Thyroid gland (tissue), 4 donors: ENCODE measurements around the gene HPS5. TPM values are rescaled to one million over a fixed set of nuclear protein-coding genes. Genes with fewer than 3 reads are reported as not detected.

Experiments used
- DNase-seq, 2 donors: peaks; one replicate each; pipeline ENCODE4 v3.0.0-alpha.2; 2019
- H3K27ac ChIP-seq, 3 donors: fragments of 200-600 bp; sonication (generic); 1 replicate in 2 of 3; 2 replicates in 1 of 3; pipeline ENCODE4 v1.5.1; 2016 to 2019; ENCODE audit warnings: mild to moderate bottlenecking in 1 of 3, moderate library complexity in 1 of 3
- H3K27me3 ChIP-seq: fragments of 200-600 bp; sonication (generic); one replicate; pipeline ENCODE4 v1.5.1; 2019
- H3K36me3 ChIP-seq, 2 donors: fragments of 200-600 bp; sonication (generic); one replicate each; pipeline ENCODE4 v1.5.1; 2016 to 2019
- H3K4me1 ChIP-seq, 2 donors: fragments of 200-600 bp; sonication (generic); one replicate each; pipeline ENCODE4 v1.5.1; 2017 to 2019
- H3K4me3 ChIP-seq, 3 donors: fragments of 200-600 bp; sonication (generic); replicated peaks in 1 of 3; 1 replicate in 2 of 3; 2 replicates in 1 of 3; pipeline ENCODE4 v1.5.1; 2016; ENCODE audit warnings: mild to moderate bottlenecking in 1 of 3
- H3K9me3 ChIP-seq: fragments of 200-600 bp; sonication (generic); one replicate; pipeline ENCODE4 v1.5.1; 2017
- POLR2A ChIP-seq, 2 donors: fragments of 450-650 bp; IDR thresholded peaks; one replicate each; pipeline ENCODE4 v1.6.1; 2017; ENCODE audit warnings: antibody characterized with exemption in 2 of 2, mild to moderate bottlenecking in 2 of 2, moderate library complexity in 1 of 2
- WGBS, 2 donors: methylation state at CpG; one replicate each; pipeline ENCODE4 v1.1.5; 2017; 5-methylcytosine and 5-hydroxymethylcytosine counted together
- intact Hi-C: fragments of 100-400 bp; cut with DNase I; formaldehyde crosslinking; loops from one replicate; pipeline ENCODE4 v1.15.1; 2023
- total RNA-seq, 4 donors: library from RNA; depleted of rRNA; stranded (reverse); fragments of >200 nt; gene quantifications; one replicate each; pipeline ENCODE4 v1.2.3, GENCODE V29; 2016
- TF ChIP-seq, protein P1 (sequence below), 6 experiments: fragments of 200-600 bp in 3 of 6; fragments of 450-650 bp in 3 of 6; sonication (generic) in 3 of 6; IDR thresholded peaks; one replicate each; pipeline ENCODE4 v1.5.1; 2016 to 2019; ENCODE audit warnings: antibody characterized with exemption in 6 of 6, mild to moderate bottlenecking in 2 of 6, inconsistent platforms in 1 of 6, moderate library complexity in 1 of 6

The HPS5 gene
- total RNA-seq, 4 donors from 2014 or later = 21.0 to 26.7 (median 24.2) TPM

DNA sequence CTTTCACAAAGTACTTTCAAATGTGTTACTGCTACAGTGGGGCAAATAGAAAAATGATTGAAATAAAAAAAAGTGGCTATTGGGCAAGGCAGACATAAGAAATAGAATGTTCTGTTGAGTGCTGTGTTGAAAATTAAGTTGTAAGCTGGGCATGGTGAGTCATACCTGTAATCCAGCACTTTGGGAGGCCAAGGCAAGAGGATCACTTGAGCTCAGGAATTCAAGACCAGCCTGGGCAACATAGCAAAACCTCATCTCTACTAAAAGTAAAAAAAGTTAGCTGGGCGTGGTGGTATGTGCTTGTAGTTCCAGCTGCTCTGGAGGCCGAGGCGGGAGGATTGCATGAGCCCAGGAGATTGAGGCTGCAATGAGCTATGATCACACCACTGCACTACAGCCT, 45.5 kb upstream of the HPS5 start:
- Histone ChIP-seq H3K36me3 (peaks cover 26 to 28% of the 10 kb centered on the region in 2 donors), H3K9me3 (no peaks in the 10 kb centered on the region), H3K27ac (no peak overlapping the region), H3K4me1 (no peaks in the 10 kb centered on the region), H3K4me3 (no peak overlapping the region), H3K27me3 (no peaks in the 10 kb centered on the region)
- 98 to 100% methylated on average over 3 of the region's 3 CpGs for WGBS, 2 donors
- intact Hi-C loops = no loop called here
- TF ChIP-seq, protein P1, sequence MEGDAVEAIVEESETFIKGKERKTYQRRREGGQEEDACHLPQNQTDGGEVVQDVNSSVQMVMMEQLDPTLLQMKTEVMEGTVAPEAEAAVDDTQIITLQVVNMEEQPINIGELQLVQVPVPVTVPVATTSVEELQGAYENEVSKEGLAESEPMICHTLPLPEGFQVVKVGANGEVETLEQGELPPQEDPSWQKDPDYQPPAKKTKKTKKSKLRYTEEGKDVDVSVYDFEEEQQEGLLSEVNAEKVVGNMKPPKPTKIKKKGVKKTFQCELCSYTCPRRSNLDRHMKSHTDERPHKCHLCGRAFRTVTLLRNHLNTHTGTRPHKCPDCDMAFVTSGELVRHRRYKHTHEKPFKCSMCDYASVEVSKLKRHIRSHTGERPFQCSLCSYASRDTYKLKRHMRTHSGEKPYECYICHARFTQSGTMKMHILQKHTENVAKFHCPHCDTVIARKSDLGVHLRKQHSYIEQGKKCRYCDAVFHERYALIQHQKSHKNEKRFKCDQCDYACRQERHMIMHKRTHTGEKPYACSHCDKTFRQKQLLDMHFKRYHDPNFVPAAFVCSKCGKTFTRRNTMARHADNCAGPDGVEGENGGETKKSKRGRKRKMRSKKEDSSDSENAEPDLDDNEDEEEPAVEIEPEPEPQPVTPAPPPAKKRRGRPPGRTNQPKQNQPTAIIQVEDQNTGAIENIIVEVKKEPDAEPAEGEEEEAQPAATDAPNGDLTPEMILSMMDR (IDR thresholded peaks at IDR 0.05) = no peak
- no peak for TF ChIP-seq POLR2A (IDR thresholded peaks at IDR 0.05)
- DNase-seq = no peak

DNA sequence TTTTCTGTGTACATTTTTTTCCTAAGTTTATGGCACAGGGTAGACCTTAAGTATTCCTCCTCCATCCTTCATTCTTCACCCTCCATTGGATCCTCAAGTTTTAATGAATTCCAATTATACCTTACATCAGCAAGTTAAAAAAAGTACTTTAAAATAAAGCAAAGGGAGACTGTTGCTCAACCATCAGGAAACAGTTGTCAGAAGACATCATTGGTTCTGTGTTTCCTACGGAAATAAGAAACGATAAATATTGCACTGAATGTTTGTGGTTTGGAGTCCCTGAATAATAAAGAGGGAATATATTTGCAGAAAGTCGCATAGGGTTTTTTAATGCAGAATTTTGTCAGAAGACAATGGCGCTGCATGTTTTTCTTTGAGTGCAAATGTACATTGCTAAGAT, 44.3 kb upstream of the HPS5 start:
- Histone ChIP-seq H3K4me3 (no peak overlapping the region), H3K27ac (no peak overlapping the region), H3K36me3 (peaks cover 32 to 37% of the 10 kb centered on the region in 2 donors), H3K4me1 (no peaks in the 10 kb centered on the region), H3K9me3 (no peaks in the 10 kb centered on the region), H3K27me3 (no peaks in the 10 kb centered on the region)
- intact Hi-C loops = no loop called here
- 83 to 86% methylated on average over 4 of the region's 4 CpGs for WGBS, 2 donors
- no peak for DNase-seq
- TF ChIP-seq POLR2A (IDR thresholded peaks at IDR 0.05) = no peak
- TF ChIP-seq, protein P1 (IDR thresholded peaks at IDR 0.05) = no peak

DNA sequence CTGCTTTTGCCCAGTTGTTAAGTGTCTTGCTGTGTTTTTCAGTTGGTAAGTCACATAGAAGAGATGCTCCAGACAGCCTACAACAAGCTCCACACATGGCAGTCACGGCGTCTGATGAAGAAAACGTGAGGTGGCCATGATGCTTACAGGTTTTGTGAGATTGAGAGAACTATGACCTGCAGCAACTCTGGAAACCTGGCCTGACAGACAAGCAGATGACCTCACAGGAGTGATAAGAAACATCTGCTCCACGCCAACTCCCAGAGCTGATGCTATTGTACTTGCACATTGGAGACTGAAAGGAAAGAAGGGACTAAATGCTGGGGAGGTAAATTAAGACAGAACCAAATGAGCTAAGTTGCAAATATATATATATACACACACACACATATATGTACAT, 43.8 kb upstream of the HPS5 start:
- DNase-seq = no peak
- 93 to 95% methylated on average over 4 of the region's 4 CpGs for WGBS, 2 donors
- Histone ChIP-seq H3K27me3 (no peaks in the 10 kb centered on the region), H3K36me3 (peaks cover 37 to 43% of the 10 kb centered on the region in 2 donors), H3K4me1 (no peaks in the 10 kb centered on the region), H3K27ac (no peak overlapping the region), H3K9me3 (no peaks in the 10 kb centered on the region), H3K4me3 (no peak overlapping the region)
- no peak for TF ChIP-seq POLR2A (IDR thresholded peaks at IDR 0.05)
- TF ChIP-seq, protein P1 (IDR thresholded peaks at IDR 0.05) = no peak
- intact Hi-C loops = no loop called here

DNA sequence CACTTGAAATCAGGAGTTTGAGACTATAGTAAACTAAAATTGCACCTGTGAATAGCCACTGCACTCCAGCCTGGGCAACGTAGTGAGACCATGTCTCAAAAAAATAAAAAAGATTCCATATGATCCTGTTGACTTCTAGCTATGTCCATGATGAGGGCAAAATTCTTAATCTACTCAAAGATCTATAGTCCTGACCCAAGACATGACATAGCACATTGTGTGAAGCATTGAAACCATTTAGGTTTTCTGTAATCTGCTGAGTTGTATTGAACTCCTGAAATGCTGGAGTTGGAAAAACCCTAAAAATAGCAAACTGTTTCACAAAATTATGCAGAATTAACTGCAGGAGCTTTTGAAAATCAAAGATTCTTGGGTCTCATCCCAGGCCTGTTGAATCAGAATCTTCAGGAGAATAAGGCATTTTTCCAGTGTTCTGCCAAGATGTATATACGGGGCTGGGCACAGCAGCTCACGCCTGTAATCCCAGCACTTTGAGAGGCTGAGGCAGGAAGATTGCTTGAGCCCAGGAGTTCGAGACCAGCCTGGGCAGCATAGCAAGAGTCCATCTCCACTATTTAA, 42.6 kb upstream of the HPS5 start:
- H3K27ac ChIP-seq = no peak overlapping the region
- no peak for DNase-seq
- H3K4me3 ChIP-seq = no peak overlapping the region
- peaks cover 41 to 47% of the 10 kb centered on the region in 2 donors for H3K36me3 ChIP-seq
- intact Hi-C loops = no loop called here
- no peaks in the 10 kb centered on the region for H3K4me1 ChIP-seq
- H3K27me3 ChIP-seq = no peaks in the 10 kb centered on the region
- no peaks in the 10 kb centered on the region for H3K9me3 ChIP-seq
- TF ChIP-seq, protein P1 (IDR thresholded peaks at IDR 0.05) = no peak
- TF ChIP-seq POLR2A (IDR thresholded peaks at IDR 0.05) = no peak
- WGBS, 2 donors = 93 to 94% methylated on average over 4 of the region's 4 CpGs

DNA sequence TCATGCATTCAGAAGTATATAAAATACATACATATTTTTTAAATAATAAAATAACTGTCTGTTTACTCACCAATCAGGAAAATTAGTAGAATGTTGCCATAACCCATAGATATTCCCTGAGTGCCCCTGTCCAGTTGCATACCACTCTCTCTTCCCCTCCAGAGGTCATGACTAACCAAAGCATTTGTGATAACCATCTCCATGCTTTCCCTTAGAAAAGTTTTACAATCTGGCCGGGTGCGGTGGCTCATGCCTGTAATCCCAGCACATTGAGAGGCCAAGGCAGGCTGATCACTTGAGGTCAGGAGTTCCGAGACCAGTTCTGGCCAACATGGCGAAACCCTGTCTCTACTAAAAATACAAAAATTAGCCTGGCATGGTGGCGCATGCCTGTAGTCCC, 39.2 kb upstream of the HPS5 start:
- no peak overlapping the region for H3K4me3 ChIP-seq
- H3K36me3 ChIP-seq = peaks cover 50 to 58% of the 10 kb centered on the region in 2 donors
- H3K9me3 ChIP-seq = no peaks in the 10 kb centered on the region
- DNase-seq = no peak
- intact Hi-C loops = no loop called here
- H3K27ac ChIP-seq = no peak overlapping the region
- H3K4me1 ChIP-seq = no peaks in the 10 kb centered on the region
- H3K27me3 ChIP-seq = no peaks in the 10 kb centered on the region
- TF ChIP-seq, protein P1 (IDR thresholded peaks at IDR 0.05) = no peak
- TF ChIP-seq POLR2A (IDR thresholded peaks at IDR 0.05) = no peak
- 98 to 99% methylated on average over 5 of the region's 5 CpGs for WGBS, 2 donors
